Measurements from ENCODE around the gene PPP1R12B. TPM values are rescaled to one million over a fixed set of nuclear protein-coding genes. Genes with fewer than 3 reads are reported as not detected.
"Not testable (repeated sequence)": the region's sequence is repeated elsewhere in the genome, so short reads cannot be mapped to it uniquely, and the experiment has no call there.

Gene PPP1R12B
- total and polyA plus RNA-seq, 2 donors (not counting 3 experiments of a cell fraction or from before 2014, with no cell fraction given) = 8.4 to 11.5 TPM

- H4K20me1 ChIP-seq (replicated peaks; ENCODE audit: control insufficient read depth, extremely low read depth, insufficient read depth, low read length) = no peaks in the 10 kb centered on the region
- H3K27ac ChIP-seq (ENCODE audit: insufficient read depth, low read depth, low read length) = no peak overlapping the region
- no peak overlapping the region for H3K4me3 ChIP-seq (replicated peaks in 1 of 3; ENCODE audit: insufficient read depth in 1 of 3, low read depth in 1 of 3, low read length in 3 of 3)
- H3K27me3 ChIP-seq (ENCODE audit: control insufficient read depth in 2 of 2, insufficient read depth in 2 of 2, low read length in 2 of 2) = no peaks in the 10 kb centered on the region
- no peaks in the 10 kb centered on the region for H3K9me3 ChIP-seq (replicated peaks; ENCODE audit: control insufficient read depth, insufficient read depth, low read length)
- no peak for TF ChIP-seq POLR2A (IDR thresholded peaks at IDR 0.05; ENCODE audit: low read depth, low read length)
- peak overlapping the region; percentile 31 for H3K4me2 ChIP-seq (ENCODE audit: insufficient read depth, low read length)
- ChIA-PET POLR2A (no interaction called here), CTCF (interaction anchor here (1.0 to 1.1 kb wide), 2 partner anchors 115 to 152 kb away, joined by 3 read pairs; no protein-coding TSS in a partner anchor)
- H3K9ac ChIP-seq (replicated peaks; ENCODE audit: extremely low read depth, insufficient read depth, low read length) = no peak overlapping the region
- intact Hi-C loops (cut with micrococcal nuclease) (no loop called here), dilution Hi-C loops (cut with MboI; ENCODE audit: extremely low pct_ligation_motif_present, low sequenced_read_pairs) (no loop called here)
- H3K79me2 ChIP-seq (ENCODE audit: control insufficient read depth, insufficient read depth, low read length) = no peaks in the 10 kb centered on the region
- H3K36me3 ChIP-seq (ENCODE audit: control insufficient read depth in 2 of 2, extremely low read depth in 1 of 2, insufficient read depth in 2 of 2, low read length in 2 of 2) = no peaks in the 10 kb centered on the region
- BruUV-seq (replicated peaks) = no TSS peak
- no peaks in the 10 kb centered on the region for H3K9me1 ChIP-seq (replicated peaks; ENCODE audit: control insufficient read depth, extremely low read depth, insufficient read depth, low read length)
- DNase-seq (ENCODE audit: low read depth, low spot score) (no peak), FAIRE-seq (no peak)
- H3K4me1 ChIP-seq (ENCODE audit: control insufficient read depth, extremely low read depth, insufficient read depth, low read length) = peaks cover 17% of the 10 kb centered on the region
- H2AFZ ChIP-seq (ENCODE audit: low read depth, low read length) = no peak overlapping the region
Measured at GRCh38 chr1:202616355-202616915, 267.9 kb downstream of the PPP1R12B start.

- CTCF ChIA-PET = interaction anchor here (1.4 kb wide), 1 partner anchor 155 kb away, joined by 4 read pairs; no protein-coding TSS in a partner anchor
- FAIRE-seq; H3K9me1 ChIP-seq (replicated peaks; ENCODE audit: control insufficient read depth, extremely low read depth, insufficient read depth, low read length); H3K4me2 ChIP-seq (ENCODE audit: insufficient read depth, low read length); H3K79me2 ChIP-seq (ENCODE audit: control insufficient read depth, insufficient read depth, low read length); H3K27me3 ChIP-seq (ENCODE audit: control insufficient read depth in 2 of 2, insufficient read depth in 2 of 2, low read length in 2 of 2); H3K36me3 ChIP-seq (ENCODE audit: control insufficient read depth in 2 of 2, extremely low read depth in 1 of 2, insufficient read depth in 2 of 2, low read length in 2 of 2); BruUV-seq (replicated peaks); H4K20me1 ChIP-seq (replicated peaks; ENCODE audit: control insufficient read depth, extremely low read depth, insufficient read depth, low read length); intact Hi-C loops (cut with micrococcal nuclease); H3K9me3 ChIP-seq (replicated peaks; ENCODE audit: control insufficient read depth, insufficient read depth, low read length); H3K27ac ChIP-seq (ENCODE audit: insufficient read depth, low read depth, low read length); H2AFZ ChIP-seq (ENCODE audit: low read depth, low read length); H3K4me3 ChIP-seq (replicated peaks in 1 of 3; ENCODE audit: insufficient read depth in 1 of 3, low read depth in 1 of 3, low read length in 3 of 3); H3K9ac ChIP-seq (replicated peaks; ENCODE audit: extremely low read depth, insufficient read depth, low read length); POLR2A ChIA-PET; dilution Hi-C loops (cut with MboI; ENCODE audit: extremely low pct_ligation_motif_present, low sequenced_read_pairs); DNase-seq (ENCODE audit: low read depth, low spot score): not testable (repeated sequence)
- peaks cover 17% of the 10 kb centered on the region for H3K4me1 ChIP-seq (ENCODE audit: control insufficient read depth, extremely low read depth, insufficient read depth, low read length)
Measured at GRCh38 chr1:202619012-202619411, 270.5 kb downstream of the PPP1R12B start.
